ENCODE measurements around the gene GABBR2. TPM values are rescaled to one million over a fixed set of nuclear protein-coding genes. Genes with fewer than 3 reads are reported as not detected.
A peak's percentile ranks its signal among the peaks of the same experiment; 100 is the strongest.

GABBR2 gene
- total RNA-seq, 1 donor from 2014 or later, result 0.24 TPM

- H3K36me3 ChIP-seq, result no peaks in the 10 kb centered on the region
- no peaks in the 10 kb centered on the region for H3K27me3 ChIP-seq (ENCODE audit: low read depth)
- no peaks in the 10 kb centered on the region for H3K4me1 ChIP-seq
- no peak overlapping the region for H3K4me3 ChIP-seq
- peak; percentile 6 to 39 for ATAC-seq
- intact Hi-C loops (cut with DNase I), result no loop called here
- TF ChIP-seq CTCF (IDR thresholded peaks at IDR 0.05), result no peak
- no peak overlapping the region for H3K27ac ChIP-seq
- no peak for DNase-seq
- H3K9me3 ChIP-seq, result no peaks in the 10 kb centered on the region
These were observed 402.2 kb downstream of the GABBR2 start for GRCh38 chr9:98306384-98307145.

- intact Hi-C loops (cut with DNase I), result no loop called here
- no peak for DNase-seq
These were observed 404.4 kb downstream of the GABBR2 start for GRCh38 chr9:98304381-98304780.

GRCh38 chr9:98303633-98304125 lies 405.1 kb downstream of the GABBR2 start:
- intact Hi-C loops (cut with DNase I), result no loop called here
- ATAC-seq, result no peak
- Histone ChIP-seq H3K27me3 (ENCODE audit: low read depth) (no peaks in the 10 kb centered on the region), H3K4me1 (no peaks in the 10 kb centered on the region), H3K4me3 (no peak overlapping the region), H3K36me3 (no peaks in the 10 kb centered on the region), H3K9me3 (no peaks in the 10 kb centered on the region), H3K27ac (no peak overlapping the region)
- no peak for TF ChIP-seq CTCF (IDR thresholded peaks at IDR 0.05)
- no peak for DNase-seq

More at GRCh38 chr9:98304381-98304780, 404.4 kb downstream of the GABBR2 start:
- Histone ChIP-seq H3K36me3 (no peaks in the 10 kb centered on the region), H3K4me3 (no peak overlapping the region), H3K4me1 (no peaks in the 10 kb centered on the region), H3K27ac (no peak overlapping the region), H3K27me3 (ENCODE audit: low read depth) (no peaks in the 10 kb centered on the region), H3K9me3 (no peaks in the 10 kb centered on the region)
- no peak for TF ChIP-seq CTCF (IDR thresholded peaks at IDR 0.05)
- ATAC-seq, result no peak

- Histone ChIP-seq H3K27ac (no peak overlapping the region), H3K4me3 (no peak overlapping the region), H3K9me3 (no peaks in the 10 kb centered on the region), H3K27me3 (ENCODE audit: low read depth) (no peaks in the 10 kb centered on the region), H3K36me3 (no peaks in the 10 kb centered on the region), H3K4me1 (no peaks in the 10 kb centered on the region)
- intact Hi-C loops (cut with DNase I), result no loop called here
- no peak for TF ChIP-seq CTCF (IDR thresholded peaks at IDR 0.05)
- no peak for DNase-seq
- ATAC-seq, result no peak
These were observed 405.6 kb downstream of the GABBR2 start for GRCh38 chr9:98302938-98303632.

- ATAC-seq (no peak), DNase-seq (no peak)
- H3K4me1 ChIP-seq, result no peaks in the 10 kb centered on the region
- no peak for TF ChIP-seq CTCF (IDR thresholded peaks at IDR 0.05)
- no peak overlapping the region for H3K27ac ChIP-seq
- intact Hi-C loops (cut with DNase I), result no loop called here
- no peak overlapping the region for H3K4me3 ChIP-seq
- no peaks in the 10 kb centered on the region for H3K27me3 ChIP-seq (ENCODE audit: low read depth)
- no peaks in the 10 kb centered on the region for H3K36me3 ChIP-seq
- H3K9me3 ChIP-seq, result no peaks in the 10 kb centered on the region
These were observed 406.6 kb downstream of the GABBR2 start for GRCh38 chr9:98302150-98302549.

Data from lower lobe of right lung (tissue), 2 donors.